SK-N-SH (cell line): Measurements from ENCODE around the gene SLC24A4. TPM values are rescaled to one million over a fixed set of nuclear protein-coding genes. Genes with fewer than 3 reads are reported as not detected.

Source experiments
- CTCF ChIA-PET: fragments of 300-600, 350-600 bp; formaldehyde crosslinking; extraction: SDS; loops from one replicate; lab custom pipeline; 2021; lab: Yijun Ruan, JAX
- POLR2A ChIA-PET: fragments of 350-600 bp; sonication (Branson Sonifier 250); formaldehyde crosslinking; extraction: SDS; loops from one replicate; lab custom pipeline; 2020; ENCODE audit warnings: antibody characterized with exemption, inconsistent platforms; lab: Yijun Ruan, JAX
- DNase-seq: peaks from one replicate; pipeline ENCODE4 v3.0.0; 2012
- H2AFZ ChIP-seq: fragments of 200-600 bp; sonication (generic); 2 replicates; pipeline ENCODE4 v1.8.1; 2016; ENCODE audit warnings: antibody characterized with exemption, mild to moderate bottlenecking, low read depth
- H3F3A ChIP-seq: fragments of 200-600 bp; sonication (generic); replicated peaks from 2 replicates; pipeline ENCODE3; 2016; ENCODE audit warnings: antibody characterized with exemption, mild to moderate bottlenecking; ENCODE audit not compliant: insufficient read depth
- H3K27ac ChIP-seq, 2 experiments: fragments of 200-500 bp in 1 of 2; fragments of 200-600 bp in 1 of 2; sonication (Bioruptor generic) in 1 of 2; sonication (generic), shearing (Covaris generic) in 1 of 2; 2 replicates each; pipeline versions ENCODE4 v1.5.1 to v1.6.1; 2014 to 2016; ENCODE audit warnings: low read depth in 2 of 2, inconsistent platforms in 1 of 2, low read length in 1 of 2, mild to moderate bottlenecking in 1 of 2, mixed read lengths in 1 of 2
- H3K27me3 ChIP-seq: fragments of 200-600 bp; sonication (generic), shearing (Covaris generic); 2 replicates; pipeline ENCODE4 v1.6.1; 2016; ENCODE audit warnings: mixed run types; ENCODE audit not compliant: insufficient read depth
- H3K36me3 ChIP-seq, 2 experiments: fragments of 200-500 bp in 1 of 2; fragments of 200-600 bp in 1 of 2; sonication (Bioruptor generic) in 1 of 2; sonication (generic) in 1 of 2; replicated peaks in 1 of 2; 2 replicates each; pipeline versions ENCODE3 to v1.5.1; 2014 to 2016; ENCODE audit warnings: low read length in 1 of 2, mild to moderate bottlenecking in 1 of 2; ENCODE audit not compliant: insufficient read depth in 2 of 2, control insufficient read depth in 1 of 2
- H3K4me1 ChIP-seq, 2 experiments: fragments of 200-500 bp in 1 of 2; fragments of 200-600 bp in 1 of 2; sonication (Bioruptor generic) in 1 of 2; sonication (generic), shearing (Covaris generic) in 1 of 2; 2 replicates each; pipeline versions ENCODE4 v1.5.1 to v1.6.1; 2014 to 2016; ENCODE audit warnings: low read depth in 1 of 2, low read length in 1 of 2, mixed run types in 1 of 2; ENCODE audit not compliant: insufficient read depth in 2 of 2, control insufficient read depth in 1 of 2
- H3K4me2 ChIP-seq: fragments of 200-600 bp; sonication (generic), shearing (Covaris generic); 2 replicates; pipeline ENCODE4 v1.6.1; 2017; ENCODE audit warnings: mixed run types
- H3K4me3 ChIP-seq, 2 experiments: fragments of 200-500 bp in 1 of 2; fragments of 200-600 bp in 1 of 2; sonication (Bioruptor generic) in 1 of 2; sonication (generic), shearing (Covaris generic) in 1 of 2; 2 replicates each; pipeline versions ENCODE4 v1.5.1 to v1.8.1; 2014 to 2016; ENCODE audit warnings: low read depth in 2 of 2, inconsistent platforms in 1 of 2, low read length in 1 of 2, mild to moderate bottlenecking in 1 of 2, mixed read lengths in 1 of 2, moderate library complexity in 1 of 2
- H3K79me2 ChIP-seq: fragments of 200-600 bp; sonication (generic); 2 replicates; pipeline ENCODE4 v1.8.1; 2017; ENCODE audit warnings: mild to moderate bottlenecking; ENCODE audit not compliant: insufficient read depth
- H3K9ac ChIP-seq: fragments of 200-600 bp; sonication (generic); 2 replicates; pipeline ENCODE4 v1.6.1; 2017; ENCODE audit warnings: mixed run types
- H3K9me2 ChIP-seq: fragments of 200-600 bp; sonication (generic); 2 replicates; pipeline ENCODE4 v1.6.1; 2017; ENCODE audit warnings: mixed run types
- H3K9me3 ChIP-seq: fragments of 200-600 bp; sonication (generic); 2 replicates; pipeline ENCODE4 v1.6.1; 2017; ENCODE audit warnings: mixed run types, mild to moderate bottlenecking, moderate library complexity
- H4K20me1 ChIP-seq: fragments of 200-600 bp; sonication (generic); 2 replicates; pipeline ENCODE4 v1.6.1; 2017; ENCODE audit warnings: mild to moderate bottlenecking, mixed run types; ENCODE audit not compliant: insufficient read depth
- EP300 ChIP-seq, 2 experiments: IDR thresholded peaks; 2 replicates each; pipeline versions ENCODE4 v1.4.0 to v1.6.1; 2012; ENCODE audit warnings: borderline replicate concordance in 1 of 2, low read depth in 1 of 2, low read length in 1 of 2
- FOXJ3 ChIP-seq: sonication (generic); formaldehyde crosslinking; IDR thresholded peaks from 2 replicates; pipeline ENCODE4 v1.5.1; 2020; ENCODE audit warnings: mild to moderate bottlenecking, missing genetic modification reagents
- GABPA ChIP-seq: IDR thresholded peaks from 2 replicates; pipeline ENCODE4 v1.4.0; 2012; ENCODE audit warnings: low read depth, mild to moderate bottlenecking
- MXI1 ChIP-seq: IDR thresholded peaks from 2 replicates; pipeline ENCODE4 v1.6.1; 2012; ENCODE audit warnings: mild to moderate bottlenecking, low read depth, low read length, improper control_type of control experiment
- POLR2AphosphoS5 ChIP-seq: IDR thresholded peaks from 2 replicates; pipeline ENCODE4 v1.6.1; 2012; ENCODE audit warnings: low read depth, low read length
- RAD21 ChIP-seq: IDR thresholded peaks from 2 replicates; pipeline ENCODE4 v1.6.1; 2012; ENCODE audit warnings: mild to moderate bottlenecking, low read length
- RFX5 ChIP-seq: IDR thresholded peaks from 2 replicates; pipeline ENCODE4 v1.6.1; 2012; ENCODE audit warnings: mild to moderate bottlenecking, improper control_type of control experiment, low read length
- RXRA ChIP-seq: IDR thresholded peaks from 2 replicates; pipeline ENCODE4 v1.4.0; 2012; ENCODE audit warnings: low read depth, mild to moderate bottlenecking, borderline replicate concordance
- SMC3 ChIP-seq: IDR thresholded peaks from 2 replicates; pipeline ENCODE4 v1.6.1; 2012; ENCODE audit warnings: low read depth, low read length, improper control_type of control experiment
- TEAD4 ChIP-seq: IDR thresholded peaks from 2 replicates; pipeline ENCODE4 v1.4.0; 2012; ENCODE audit warnings: mild to moderate bottlenecking, borderline replicate concordance; ENCODE audit not compliant: insufficient read depth
- WGBS: methylation state at CpG from one replicate; pipeline ENCODE4 v1.1.6; 2017; ENCODE audit warnings: low lambda C conversion rate; 5-methylcytosine and 5-hydroxymethylcytosine counted together
- polyA plus RNA-seq, 3 experiments: library from polyadenylated mRNA; depleted of rRNA; stranded (reverse); fragments of >200 nt; gene quantifications; 2 replicates each; pipeline ENCODE4 v1.2.3, GENCODE V29; 2012
- TF ChIP-seq, protein P1 (sequence below): IDR thresholded peaks from 2 replicates; pipeline ENCODE4 v1.4.0; 2012; ENCODE audit warnings: low read depth, borderline replicate concordance
- TF ChIP-seq, protein P2 (sequence below): IDR thresholded peaks from 2 replicates; pipeline ENCODE4 v1.4.0; 2012; ENCODE audit warnings: low read depth
- TF ChIP-seq, protein P3 (sequence below): IDR thresholded peaks from 2 replicates; pipeline ENCODE4 v1.4.0; 2012; ENCODE audit warnings: low read depth, borderline replicate concordance
- TF ChIP-seq, protein P4 (sequence below): fragments of 150-350 bp; IDR thresholded peaks from 2 replicates; pipeline ENCODE4 v1.6.1; 2017; ENCODE audit warnings: antibody characterized with exemption, low read length, low read depth, borderline replicate concordance

The SLC24A4 gene
- polyA plus RNA-seq, 1 of the 3 experiments (the other 2 are of a cell fraction), result 0.07 TPM

DNA sequence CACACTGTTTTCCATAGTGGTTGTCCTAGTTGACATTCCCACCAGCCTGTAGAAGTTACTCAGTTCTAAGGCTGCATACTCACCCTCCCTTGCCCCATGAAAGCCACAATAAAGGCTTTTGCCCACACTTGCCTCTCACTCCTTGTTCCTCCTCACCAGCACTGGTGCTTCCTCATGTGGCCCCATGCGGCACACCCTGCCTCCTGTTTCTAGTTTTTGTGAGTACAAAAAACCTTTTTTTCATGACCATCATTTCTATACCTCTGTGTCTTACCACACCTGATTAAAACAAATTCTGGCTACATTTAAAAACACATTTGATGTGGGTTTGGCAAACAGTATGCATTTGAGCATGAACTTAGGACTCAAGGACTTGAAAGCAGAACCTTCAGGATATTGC lies 149.9 kb downstream of the SLC24A4 start:
- H3K9me2 ChIP-seq, result no peaks in the 10 kb centered on the region
- H3K36me3 ChIP-seq, result no peaks in the 10 kb centered on the region
- no peak overlapping the region for H3K4me3 ChIP-seq
- no peaks in the 10 kb centered on the region for H3K27me3 ChIP-seq
- TF ChIP-seq RXRA, result no peak
- TF ChIP-seq TEAD4, result no peak
- TF ChIP-seq FOXJ3 (CRISPR knock-in tag), result no peak
- TF ChIP-seq, protein P1, sequence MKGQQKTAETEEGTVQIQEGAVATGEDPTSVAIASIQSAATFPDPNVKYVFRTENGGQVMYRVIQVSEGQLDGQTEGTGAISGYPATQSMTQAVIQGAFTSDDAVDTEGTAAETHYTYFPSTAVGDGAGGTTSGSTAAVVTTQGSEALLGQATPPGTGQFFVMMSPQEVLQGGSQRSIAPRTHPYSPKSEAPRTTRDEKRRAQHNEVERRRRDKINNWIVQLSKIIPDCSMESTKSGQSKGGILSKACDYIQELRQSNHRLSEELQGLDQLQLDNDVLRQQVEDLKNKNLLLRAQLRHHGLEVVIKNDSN, result no peak
- TF ChIP-seq GABPA, result no peak
- no peak for TF ChIP-seq EP300 (IDR thresholded peaks at IDR 0.05; ENCODE audit: borderline replicate concordance in 1 of 2, low read depth in 1 of 2, low read length in 1 of 2)
- TF ChIP-seq, protein P2, sequence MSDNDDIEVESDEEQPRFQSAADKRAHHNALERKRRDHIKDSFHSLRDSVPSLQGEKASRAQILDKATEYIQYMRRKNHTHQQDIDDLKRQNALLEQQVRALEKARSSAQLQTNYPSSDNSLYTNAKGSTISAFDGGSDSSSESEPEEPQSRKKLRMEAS, result no peak
- TF ChIP-seq POLR2AphosphoS5, result no peak
- TF ChIP-seq, protein P3, sequence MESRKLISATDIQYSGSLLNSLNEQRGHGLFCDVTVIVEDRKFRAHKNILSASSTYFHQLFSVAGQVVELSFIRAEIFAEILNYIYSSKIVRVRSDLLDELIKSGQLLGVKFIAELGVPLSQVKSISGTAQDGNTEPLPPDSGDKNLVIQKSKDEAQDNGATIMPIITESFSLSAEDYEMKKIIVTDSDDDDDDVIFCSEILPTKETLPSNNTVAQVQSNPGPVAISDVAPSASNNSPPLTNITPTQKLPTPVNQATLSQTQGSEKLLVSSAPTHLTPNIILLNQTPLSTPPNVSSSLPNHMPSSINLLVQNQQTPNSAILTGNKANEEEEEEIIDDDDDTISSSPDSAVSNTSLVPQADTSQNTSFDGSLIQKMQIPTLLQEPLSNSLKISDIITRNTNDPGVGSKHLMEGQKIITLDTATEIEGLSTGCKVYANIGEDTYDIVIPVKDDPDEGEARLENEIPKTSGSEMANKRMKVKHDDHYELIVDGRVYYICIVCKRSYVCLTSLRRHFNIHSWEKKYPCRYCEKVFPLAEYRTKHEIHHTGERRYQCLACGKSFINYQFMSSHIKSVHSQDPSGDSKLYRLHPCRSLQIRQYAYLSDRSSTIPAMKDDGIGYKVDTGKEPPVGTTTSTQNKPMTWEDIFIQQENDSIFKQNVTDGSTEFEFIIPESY, result no peak
- no peak for TF ChIP-seq RAD21
- no peak for TF ChIP-seq RFX5
- TF ChIP-seq, protein P4, sequence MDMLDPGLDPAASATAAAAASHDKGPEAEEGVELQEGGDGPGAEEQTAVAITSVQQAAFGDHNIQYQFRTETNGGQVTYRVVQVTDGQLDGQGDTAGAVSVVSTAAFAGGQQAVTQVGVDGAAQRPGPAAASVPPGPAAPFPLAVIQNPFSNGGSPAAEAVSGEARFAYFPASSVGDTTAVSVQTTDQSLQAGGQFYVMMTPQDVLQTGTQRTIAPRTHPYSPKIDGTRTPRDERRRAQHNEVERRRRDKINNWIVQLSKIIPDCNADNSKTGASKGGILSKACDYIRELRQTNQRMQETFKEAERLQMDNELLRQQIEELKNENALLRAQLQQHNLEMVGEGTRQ, result no peak
- no peak for TF ChIP-seq MXI1
- TF ChIP-seq SMC3, result no peak
- H3K4me1 ChIP-seq, result peaks cover 8 to 13% of the 10 kb centered on the region in 2 experiments
- no peak overlapping the region for H2AFZ ChIP-seq
- ChIA-PET POLR2A (no interaction called here), CTCF (no interaction called here)
- no peaks in the 10 kb centered on the region for H3K79me2 ChIP-seq
- H3F3A ChIP-seq, result peaks cover 17% of the 10 kb centered on the region
- no peaks in the 10 kb centered on the region for H3K9me3 ChIP-seq
- WGBS, result 86% methylated on average over 1 of the region's 1 CpG
- H3K27ac ChIP-seq, result peak overlapping the region; percentile 49 to 68; a peak in 2 of 4 replicates
- DNase-seq, result no peak
- H3K4me2 ChIP-seq, result peak overlapping the region; percentile 67; the same call in 1 of the 2 replicates
- no peaks in the 10 kb centered on the region for H4K20me1 ChIP-seq
- no peak overlapping the region for H3K9ac ChIP-seq
